ENCODE measurements around the gene ECI2. TPM values are rescaled to one million over a fixed set of nuclear protein-coding genes. Genes with fewer than 3 reads are reported as not detected.
A peak's percentile ranks its signal among the peaks of the same experiment; 100 is the strongest.

Gene ECI2
- total RNA-seq, 1 experiment from 2014 or later: 143 TPM

- H3K4me1 ChIP-seq (ENCODE audit: insufficient read depth, low read length): peaks cover 38% of the 10 kb centered on the region
- ATAC-seq (no peak; the same call in 1 of the 2 replicates), DNase-seq (peak; percentile 22)
- H3K27me3 ChIP-seq (ENCODE audit: low read length): no peaks in the 10 kb centered on the region
- peak overlapping the region; percentile 24; the same call in 1 of the 2 replicates for H3K27ac ChIP-seq (ENCODE audit: low read length)
- H2AFZ ChIP-seq (ENCODE audit: low read length): peak overlapping the region; percentile 89
- peak overlapping the region; percentile 87 for H3K4me2 ChIP-seq (ENCODE audit: low read length)
- no TSS peak for BruUV-seq (replicated peaks)
- peak overlapping the region; percentile 87 for H3K4me3 ChIP-seq (ENCODE audit: low read length)
- intact Hi-C loops (cut with micrococcal nuclease): no loop called here
- H3F3A ChIP-seq (ENCODE audit: low read length, unreplicated experiment): no peaks in the 10 kb centered on the region
- ChIA-PET CTCF (no interaction called here), POLR2A (ENCODE audit: unreplicated experiment) (no interaction called here)
- no peak for TF ChIP-seq EZH2 (IDR thresholded peaks at IDR 0.05; ENCODE audit: low read length, unreplicated experiment)
- no peak for TF ChIP-seq EZH2phosphoT487 (IDR thresholded peaks at IDR 0.05; ENCODE audit: borderline replicate concordance, low read length)
- TF ChIP-seq CTCF (conservative IDR thresholded peaks at IDR 0.05; ENCODE audit: low read depth, low read length): no peak
- H3K36me3 ChIP-seq (ENCODE audit: low read depth, low read length): peaks cover 25% of the 10 kb centered on the region
- no peaks in the 10 kb centered on the region for H3K9me3 ChIP-seq (ENCODE audit: low read length)
- no peaks in the 10 kb centered on the region for H3K9me2 ChIP-seq (replicated peaks; ENCODE audit: low read length)
- H3K9ac ChIP-seq (ENCODE audit: low read length): peak overlapping the region; percentile 74
- H3K79me2 ChIP-seq (ENCODE audit: low read length): peaks cover 43% of the 10 kb centered on the region
- no peaks in the 10 kb centered on the region for H4K20me1 ChIP-seq (ENCODE audit: low read length)
Observed at GRCh38 chr6:4133941-4134838, 1.2 kb downstream of the ECI2 start.

GRCh38 chr6:4130357-4130987 lies 4.9 kb downstream of the ECI2 start:
- Histone ChIP-seq H3K9me3 (ENCODE audit: low read length) (no peaks in the 10 kb centered on the region), H3K27me3 (ENCODE audit: low read length) (no peaks in the 10 kb centered on the region), H4K20me1 (ENCODE audit: low read length) (no peaks in the 10 kb centered on the region), H3K36me3 (ENCODE audit: low read depth, low read length) (peaks cover 38% of the 10 kb centered on the region), H2AFZ (ENCODE audit: low read length) (no peak overlapping the region), H3K9ac (ENCODE audit: low read length) (no peak overlapping the region), H3K9me2 (replicated peaks; ENCODE audit: low read length) (no peaks in the 10 kb centered on the region), H3F3A (ENCODE audit: low read length, unreplicated experiment) (peaks cover 10% of the 10 kb centered on the region), H3K79me2 (ENCODE audit: low read length) (peaks cover 41% of the 10 kb centered on the region), H3K4me3 (ENCODE audit: low read length) (no peak overlapping the region), H3K27ac (ENCODE audit: low read length) (peak overlapping the region; percentile 56; the same call in 1 of the 2 replicates), H3K4me1 (ENCODE audit: insufficient read depth, low read length) (peaks cover 68% of the 10 kb centered on the region), H3K4me2 (ENCODE audit: low read length) (0 out of 2 replicates have a peak overlapping the region, but pooled peaks have one; percentile 4)
- DNase-seq: peak; percentile 48
- intact Hi-C loops (cut with micrococcal nuclease): no loop called here
- CTCF ChIA-PET: no interaction called here
- no peak for TF ChIP-seq EZH2 (IDR thresholded peaks at IDR 0.05; ENCODE audit: low read length, unreplicated experiment)
- no peak for TF ChIP-seq CTCF (conservative IDR thresholded peaks at IDR 0.05; ENCODE audit: low read depth, low read length)
- TF ChIP-seq EZH2phosphoT487 (IDR thresholded peaks at IDR 0.05; ENCODE audit: borderline replicate concordance, low read length): no peak
- no peak for ATAC-seq
- BruUV-seq (replicated peaks): no TSS peak
- POLR2A ChIA-PET (ENCODE audit: unreplicated experiment): no interaction called here
